Measurements from ENCODE around the gene NIM1K.
"Not testable (repeated sequence)": the region's sequence is repeated elsewhere in the genome, so short reads cannot be mapped to it uniquely, and the experiment has no call there.

The NIM1K gene

GRCh38 chr5:43161244-43161643 is 30.8 kb upstream of the NIM1K start:
- H3K36me3 ChIP-seq (ENCODE audit: insufficient read depth, low read depth, low read length), result peaks cover 62% of the 10 kb centered on the region
- H3K9ac ChIP-seq (ENCODE audit: low read depth, low read length), result no peak overlapping the region
- no peak overlapping the region for H3K27ac ChIP-seq (ENCODE audit: low read length)
- no peaks in the 10 kb centered on the region for H3K9me3 ChIP-seq (ENCODE audit: insufficient read depth, low read depth, low read length)
- no peak overlapping the region for H3K4me3 ChIP-seq (ENCODE audit: low read length)
- H3K4me1 ChIP-seq (ENCODE audit: insufficient read depth, low read length), result peaks cover 8% of the 10 kb centered on the region
- no peaks in the 10 kb centered on the region for H3K27me3 ChIP-seq (ENCODE audit: insufficient read depth, low read length)

- not testable (repeated sequence) for H3K27ac ChIP-seq (ENCODE audit: low read length); H3K4me3 ChIP-seq (ENCODE audit: low read length); H3K27me3 ChIP-seq (ENCODE audit: insufficient read depth, low read length); H3K9me3 ChIP-seq (ENCODE audit: insufficient read depth, low read depth, low read length); H3K9ac ChIP-seq (ENCODE audit: low read depth, low read length); H3K4me1 ChIP-seq (ENCODE audit: insufficient read depth, low read length)
- peaks cover 65% of the 10 kb centered on the region for H3K36me3 ChIP-seq (ENCODE audit: insufficient read depth, low read depth, low read length)
Observed at GRCh38 chr5:43164801-43165200, 27.2 kb upstream of the NIM1K start.

GRCh38 chr5:43165323-43165722 is 26.7 kb upstream of the NIM1K start:
- Histone ChIP-seq H3K27ac (ENCODE audit: low read length) (no peak overlapping the region), H3K9me3 (ENCODE audit: insufficient read depth, low read depth, low read length) (no peaks in the 10 kb centered on the region), H3K36me3 (ENCODE audit: insufficient read depth, low read depth, low read length) (peaks cover 70% of the 10 kb centered on the region), H3K4me1 (ENCODE audit: insufficient read depth, low read length) (no peaks in the 10 kb centered on the region), H3K9ac (ENCODE audit: low read depth, low read length) (no peak overlapping the region), H3K27me3 (ENCODE audit: insufficient read depth, low read length) (no peaks in the 10 kb centered on the region), H3K4me3 (ENCODE audit: low read length) (no peak overlapping the region)

GRCh38 chr5:43168175-43168574 is 23.9 kb upstream of the NIM1K start:
- no peak overlapping the region for H3K9ac ChIP-seq (ENCODE audit: low read depth, low read length)
- no peaks in the 10 kb centered on the region for H3K9me3 ChIP-seq (ENCODE audit: insufficient read depth, low read depth, low read length)
- H3K4me1 ChIP-seq (ENCODE audit: insufficient read depth, low read length), result no peaks in the 10 kb centered on the region
- no peak overlapping the region for H3K27ac ChIP-seq (ENCODE audit: low read length)
- H3K27me3 ChIP-seq (ENCODE audit: insufficient read depth, low read length), result no peaks in the 10 kb centered on the region
- H3K36me3 ChIP-seq (ENCODE audit: insufficient read depth, low read depth, low read length), result peaks cover 62% of the 10 kb centered on the region
- H3K4me3 ChIP-seq (ENCODE audit: low read length), result no peak overlapping the region

GRCh38 chr5:43171451-43171850 is 20.6 kb upstream of the NIM1K start:
- Histone ChIP-seq H3K4me3 (ENCODE audit: low read length) (no peak overlapping the region), H3K27me3 (ENCODE audit: insufficient read depth, low read length) (no peaks in the 10 kb centered on the region), H3K27ac (ENCODE audit: low read length) (no peak overlapping the region), H3K9ac (ENCODE audit: low read depth, low read length) (no peak overlapping the region), H3K9me3 (ENCODE audit: insufficient read depth, low read depth, low read length) (no peaks in the 10 kb centered on the region), H3K4me1 (ENCODE audit: insufficient read depth, low read length) (no peaks in the 10 kb centered on the region), H3K36me3 (ENCODE audit: insufficient read depth, low read depth, low read length) (peaks cover 62% of the 10 kb centered on the region)

GRCh38 chr5:43171926-43172325 is 20.1 kb upstream of the NIM1K start:
- H3K36me3 ChIP-seq (ENCODE audit: insufficient read depth, low read depth, low read length), result peaks cover 60% of the 10 kb centered on the region

GRCh38 chr5:43172779-43173178 is 19.2 kb upstream of the NIM1K start:
- no peak overlapping the region for H3K4me3 ChIP-seq (ENCODE audit: low read length)
- H3K4me1 ChIP-seq (ENCODE audit: insufficient read depth, low read length), result peaks cover 1% of the 10 kb centered on the region; the same call in 1 of the 2 replicates
- no peaks in the 10 kb centered on the region for H3K27me3 ChIP-seq (ENCODE audit: insufficient read depth, low read length)
- no peak overlapping the region for H3K9ac ChIP-seq (ENCODE audit: low read depth, low read length)
- H3K36me3 ChIP-seq (ENCODE audit: insufficient read depth, low read depth, low read length), result peaks cover 60% of the 10 kb centered on the region
- no peak overlapping the region for H3K27ac ChIP-seq (ENCODE audit: low read length)
- no peaks in the 10 kb centered on the region for H3K9me3 ChIP-seq (ENCODE audit: insufficient read depth, low read depth, low read length)

More at GRCh38 chr5:43171926-43172325, 20.1 kb upstream of the NIM1K start:
- no peaks in the 10 kb centered on the region for H3K4me1 ChIP-seq (ENCODE audit: insufficient read depth, low read length)
- no peaks in the 10 kb centered on the region for H3K27me3 ChIP-seq (ENCODE audit: insufficient read depth, low read length)
- no peaks in the 10 kb centered on the region for H3K9me3 ChIP-seq (ENCODE audit: insufficient read depth, low read depth, low read length)
- H3K9ac ChIP-seq (ENCODE audit: low read depth, low read length), result no peak overlapping the region
- no peak overlapping the region for H3K4me3 ChIP-seq (ENCODE audit: low read length)
- H3K27ac ChIP-seq (ENCODE audit: low read length), result no peak overlapping the region

GRCh38 chr5:43174586-43174985 is 17.4 kb upstream of the NIM1K start:
- Histone ChIP-seq H3K27ac (ENCODE audit: low read length) (no peak overlapping the region), H3K9me3 (ENCODE audit: insufficient read depth, low read depth, low read length) (no peaks in the 10 kb centered on the region), H3K9ac (ENCODE audit: low read depth, low read length) (no peak overlapping the region), H3K27me3 (ENCODE audit: insufficient read depth, low read length) (no peaks in the 10 kb centered on the region), H3K4me3 (ENCODE audit: low read length) (no peak overlapping the region), H3K4me1 (ENCODE audit: insufficient read depth, low read length) (peaks cover 8% of the 10 kb centered on the region; the same call in 1 of the 2 replicates), H3K36me3 (ENCODE audit: insufficient read depth, low read depth, low read length) (peaks cover 55% of the 10 kb centered on the region)

GRCh38 chr5:43179836-43180235 is 12.2 kb upstream of the NIM1K start:
- Histone ChIP-seq H3K27me3 (ENCODE audit: insufficient read depth, low read length) (no peaks in the 10 kb centered on the region), H3K4me1 (ENCODE audit: insufficient read depth, low read length) (peaks cover 8% of the 10 kb centered on the region; the same call in 1 of the 2 replicates), H3K36me3 (ENCODE audit: insufficient read depth, low read depth, low read length) (peaks cover 22% of the 10 kb centered on the region), H3K27ac (ENCODE audit: low read length) (no peak overlapping the region), H3K9me3 (ENCODE audit: insufficient read depth, low read depth, low read length) (no peaks in the 10 kb centered on the region), H3K4me3 (ENCODE audit: low read length) (no peak overlapping the region), H3K9ac (ENCODE audit: low read depth, low read length) (no peak overlapping the region)

- H3K9ac ChIP-seq (ENCODE audit: low read depth, low read length), result no peak overlapping the region
- no peaks in the 10 kb centered on the region for H3K27me3 ChIP-seq (ENCODE audit: insufficient read depth, low read length)
- H3K27ac ChIP-seq (ENCODE audit: low read length), result no peak overlapping the region
- no peaks in the 10 kb centered on the region for H3K9me3 ChIP-seq (ENCODE audit: insufficient read depth, low read depth, low read length)
- no peak overlapping the region for H3K4me3 ChIP-seq (ENCODE audit: low read length)
- peaks cover 8% of the 10 kb centered on the region; the same call in 1 of the 2 replicates for H3K4me1 ChIP-seq (ENCODE audit: insufficient read depth, low read length)
- peaks cover 3% of the 10 kb centered on the region; the same call in 1 of the 2 replicates for H3K36me3 ChIP-seq (ENCODE audit: insufficient read depth, low read depth, low read length)
Observed at GRCh38 chr5:43182421-43182820, 9.6 kb upstream of the NIM1K start.

GRCh38 chr5:43183101-43183500 is 8.9 kb upstream of the NIM1K start:
- H3K4me3 ChIP-seq (ENCODE audit: low read length); H3K4me1 ChIP-seq (ENCODE audit: insufficient read depth, low read length); H3K27ac ChIP-seq (ENCODE audit: low read length); H3K27me3 ChIP-seq (ENCODE audit: insufficient read depth, low read length); H3K9me3 ChIP-seq (ENCODE audit: insufficient read depth, low read depth, low read length); H3K36me3 ChIP-seq (ENCODE audit: insufficient read depth, low read depth, low read length); H3K9ac ChIP-seq (ENCODE audit: low read depth, low read length): not testable (repeated sequence)

GRCh38 chr5:43190755-43191603 is 1.0 kb upstream of the NIM1K start:
- H3K4me3 ChIP-seq (ENCODE audit: low read length), result peak overlapping the region; percentile 58; the same call in 1 of the 2 replicates
- no peaks in the 10 kb centered on the region for H3K36me3 ChIP-seq (ENCODE audit: insufficient read depth, low read depth, low read length)

More at GRCh38 chr5:43190755-43191603, 1.0 kb upstream of the NIM1K start:
- H3K4me1 ChIP-seq (ENCODE audit: insufficient read depth, low read length), result peaks cover 4% of the 10 kb centered on the region; the same call in 1 of the 2 replicates
- no peaks in the 10 kb centered on the region for H3K9me3 ChIP-seq (ENCODE audit: insufficient read depth, low read depth, low read length)
- peaks cover 48% of the 10 kb centered on the region for H3K27me3 ChIP-seq (ENCODE audit: insufficient read depth, low read length)
- no peak overlapping the region for H3K9ac ChIP-seq (ENCODE audit: low read depth, low read length)
- H3K27ac ChIP-seq (ENCODE audit: low read length), result no peak overlapping the region
